ENCODE data around the gene COX7A2. TPM values are rescaled to one million over a fixed set of nuclear protein-coding genes. Genes with fewer than 3 reads are reported as not detected.

Gene COX7A2
- total RNA-seq, 1 donor from 2014 or later, result 346 TPM

- Mint-ChIP-seq H3K4me1 (no peaks in the 10 kb centered on the region), H3K27me3 (ENCODE audit: low read depth) (no peaks in the 10 kb centered on the region), H3K27ac (ENCODE audit: unreplicated experiment) (no peak overlapping the region), H3K36me3 (ENCODE audit: low read depth) (no peaks in the 10 kb centered on the region), H3K9me3 (peaks cover 3% of the 10 kb centered on the region), H3K4me3 (no peak overlapping the region)
- peak; percentile 74 for TF ChIP-seq CTCF (conservative IDR thresholded peaks at IDR 0.05)
- peak; percentile 34 for DNase-seq (ENCODE audit: low read depth, low spot score)
These were observed 12.9 kb downstream of the COX7A2 start for GRCh38 chr6:75230484-75231325.

GRCh38 chr6:75224303-75224926 lies 19.2 kb downstream of the COX7A2 start:
- TF ChIP-seq CTCF (conservative IDR thresholded peaks at IDR 0.05), result no peak
- H3K4me3 Mint-ChIP-seq, result no peak overlapping the region

GRCh38 chr6:75223428-75223827 lies 20.2 kb downstream of the COX7A2 start:
- Mint-ChIP-seq H3K27ac (ENCODE audit: unreplicated experiment) (no peak overlapping the region), H3K9me3 (peaks cover 3% of the 10 kb centered on the region), H3K4me3 (no peak overlapping the region), H3K36me3 (ENCODE audit: low read depth) (no peaks in the 10 kb centered on the region), H3K4me1 (peaks cover 13% of the 10 kb centered on the region), H3K27me3 (ENCODE audit: low read depth) (no peaks in the 10 kb centered on the region)
- no peak for DNase-seq (ENCODE audit: low read depth, low spot score)
- no peak for TF ChIP-seq CTCF (conservative IDR thresholded peaks at IDR 0.05)

More at GRCh38 chr6:75224303-75224926, 19.2 kb downstream of the COX7A2 start:
- no peaks in the 10 kb centered on the region for H3K36me3 Mint-ChIP-seq (ENCODE audit: low read depth)
- H3K9me3 Mint-ChIP-seq, result peaks cover 3% of the 10 kb centered on the region
- H3K27me3 Mint-ChIP-seq (ENCODE audit: low read depth), result no peaks in the 10 kb centered on the region
- H3K4me1 Mint-ChIP-seq, result peaks cover 13% of the 10 kb centered on the region
- DNase-seq (ENCODE audit: low read depth, low spot score), result no peak
- H3K27ac Mint-ChIP-seq (ENCODE audit: unreplicated experiment), result no peak overlapping the region

GRCh38 chr6:75222261-75222660 lies 21.3 kb downstream of the COX7A2 start:
- peaks cover 2% of the 10 kb centered on the region for H3K27me3 Mint-ChIP-seq (ENCODE audit: low read depth)
- no peaks in the 10 kb centered on the region for H3K36me3 Mint-ChIP-seq (ENCODE audit: low read depth)
- H3K4me3 Mint-ChIP-seq, result no peak overlapping the region
- H3K9me3 Mint-ChIP-seq, result peaks cover under 1% of the 10 kb centered on the region
- no peak for TF ChIP-seq CTCF (conservative IDR thresholded peaks at IDR 0.05)
- H3K27ac Mint-ChIP-seq (ENCODE audit: unreplicated experiment), result no peak overlapping the region
- peaks cover 13% of the 10 kb centered on the region for H3K4me1 Mint-ChIP-seq
- DNase-seq (ENCODE audit: low read depth, low spot score), result no peak

- no peak for TF ChIP-seq CTCF (conservative IDR thresholded peaks at IDR 0.05)
- Mint-ChIP-seq H3K27me3 (ENCODE audit: low read depth) (peaks cover 2% of the 10 kb centered on the region), H3K4me3 (no peak overlapping the region), H3K36me3 (ENCODE audit: low read depth) (no peaks in the 10 kb centered on the region), H3K4me1 (peaks cover 13% of the 10 kb centered on the region), H3K9me3 (no peaks in the 10 kb centered on the region), H3K27ac (ENCODE audit: unreplicated experiment) (no peak overlapping the region)
- DNase-seq (ENCODE audit: low read depth, low spot score), result no peak
These were observed 22.5 kb downstream of the COX7A2 start for GRCh38 chr6:75221116-75221515.

Measured in neural crest cell (in vitro differentiated cells).